A549 (cell line): ENCODE results near the gene WDHD1.

Source experiments
- POLR2A ChIP-seq: IDR thresholded peaks from 2 replicates; pipeline ENCODE4 v1.6.1; 2012; ENCODE audit warnings: mild to moderate bottlenecking, low read length
- RAD21 ChIP-seq, 2 experiments: fragments of >200 bp in 1 of 2; sonication (Bioruptor Twin) in 1 of 2; formaldehyde crosslinking in 1 of 2; IDR thresholded peaks in 1 of 2; conservative IDR thresholded peaks in 1 of 2; 2 replicates in 1 of 2; 3 replicates in 1 of 2; pipeline ENCODE4 v1.6.1; 2012 to 2018; ENCODE audit warnings: inconsistent platforms in 1 of 2
- ZFP36 ChIP-seq: fragments of 450-650 bp; IDR thresholded peaks from 2 replicates; pipeline ENCODE4 v1.6.1; 2014; ENCODE audit warnings: borderline replicate concordance; ENCODE audit not compliant: partially characterized antibody
- TF ChIP-seq, protein P1 (sequence below): fragments of >200 bp; sonication (Bioruptor Twin); formaldehyde crosslinking; IDR thresholded peaks from 3 replicates; pipeline ENCODE4 v1.5.1; 2016
- TF ChIP-seq, protein P2 (sequence below): IDR thresholded peaks from 2 replicates; pipeline ENCODE4 v1.6.1; 2012; ENCODE audit warnings: low read depth, borderline replicate concordance

DNA sequence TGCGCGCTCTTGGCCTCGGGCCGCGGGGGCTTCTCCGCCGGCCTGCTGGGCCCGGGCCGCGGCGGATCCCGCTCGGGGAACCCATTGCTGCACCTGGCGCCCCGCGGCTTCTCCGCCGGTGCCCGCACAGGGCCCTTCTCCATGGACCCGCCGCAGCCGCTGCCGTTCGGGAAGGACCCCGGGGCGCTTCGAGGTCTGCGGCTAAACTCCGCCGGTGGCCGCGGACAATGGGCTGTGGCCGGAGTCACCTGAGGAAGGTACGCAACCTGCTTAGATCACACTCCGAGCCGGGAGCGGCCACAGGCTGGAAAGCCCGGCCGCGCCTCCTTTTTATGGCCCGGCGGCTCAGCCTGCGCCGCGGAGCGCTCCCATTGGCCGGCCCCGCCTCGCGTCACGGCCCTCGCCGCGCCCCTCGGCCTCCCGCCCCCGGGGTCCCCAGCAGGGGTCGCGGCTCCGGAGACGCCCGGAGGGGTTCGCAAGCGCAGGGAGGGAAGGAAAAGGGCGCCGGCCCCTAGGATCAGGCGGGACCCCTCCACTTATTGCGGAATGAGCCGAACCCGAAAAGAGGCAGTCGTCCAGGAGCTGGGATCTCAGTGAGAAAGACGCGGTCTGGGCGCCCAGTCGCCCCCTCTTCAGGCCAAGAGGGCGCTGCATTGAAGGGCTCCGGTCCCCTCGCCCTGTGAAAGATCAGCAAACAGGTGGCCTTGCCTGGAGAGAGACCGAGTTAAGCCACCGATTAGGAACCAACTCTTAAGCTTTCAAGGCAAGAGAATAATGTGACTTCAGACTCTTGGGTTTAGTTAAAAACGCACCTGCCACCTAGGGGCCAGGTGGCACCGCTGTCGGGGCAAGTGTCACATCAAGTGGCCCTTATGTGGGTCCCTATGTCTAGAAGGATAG, 124.1 kb downstream of the WDHD1 start, which contains the start of gene GCH1:
- TF ChIP-seq, protein P1, sequence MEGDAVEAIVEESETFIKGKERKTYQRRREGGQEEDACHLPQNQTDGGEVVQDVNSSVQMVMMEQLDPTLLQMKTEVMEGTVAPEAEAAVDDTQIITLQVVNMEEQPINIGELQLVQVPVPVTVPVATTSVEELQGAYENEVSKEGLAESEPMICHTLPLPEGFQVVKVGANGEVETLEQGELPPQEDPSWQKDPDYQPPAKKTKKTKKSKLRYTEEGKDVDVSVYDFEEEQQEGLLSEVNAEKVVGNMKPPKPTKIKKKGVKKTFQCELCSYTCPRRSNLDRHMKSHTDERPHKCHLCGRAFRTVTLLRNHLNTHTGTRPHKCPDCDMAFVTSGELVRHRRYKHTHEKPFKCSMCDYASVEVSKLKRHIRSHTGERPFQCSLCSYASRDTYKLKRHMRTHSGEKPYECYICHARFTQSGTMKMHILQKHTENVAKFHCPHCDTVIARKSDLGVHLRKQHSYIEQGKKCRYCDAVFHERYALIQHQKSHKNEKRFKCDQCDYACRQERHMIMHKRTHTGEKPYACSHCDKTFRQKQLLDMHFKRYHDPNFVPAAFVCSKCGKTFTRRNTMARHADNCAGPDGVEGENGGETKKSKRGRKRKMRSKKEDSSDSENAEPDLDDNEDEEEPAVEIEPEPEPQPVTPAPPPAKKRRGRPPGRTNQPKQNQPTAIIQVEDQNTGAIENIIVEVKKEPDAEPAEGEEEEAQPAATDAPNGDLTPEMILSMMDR: peak; percentile 54
- TF ChIP-seq, protein P2, sequence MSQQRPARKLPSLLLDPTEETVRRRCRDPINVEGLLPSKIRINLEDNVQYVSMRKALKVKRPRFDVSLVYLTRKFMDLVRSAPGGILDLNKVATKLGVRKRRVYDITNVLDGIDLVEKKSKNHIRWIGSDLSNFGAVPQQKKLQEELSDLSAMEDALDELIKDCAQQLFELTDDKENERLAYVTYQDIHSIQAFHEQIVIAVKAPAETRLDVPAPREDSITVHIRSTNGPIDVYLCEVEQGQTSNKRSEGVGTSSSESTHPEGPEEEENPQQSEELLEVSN: no peak
- TF ChIP-seq RAD21 (conservative IDR thresholded peaks at IDR 0.05 in 1 of 2, IDR thresholded peaks at IDR 0.05 in 1 of 2): no peak; a peak in 1 of 5 replicates
- TF ChIP-seq POLR2A: peak; percentile 95
- TF ChIP-seq ZFP36: no peak
